Activated T-cell treated with anti-CD3 and anti-CD28 coated beads for 48 hours (primary cell): ENCODE results near the gene ATAD1.
A peak's percentile ranks its signal among the peaks of the same experiment; 100 is the strongest.
"Not testable (repeated sequence)": the region's sequence is repeated elsewhere in the genome, so short reads cannot be mapped to it uniquely, and the experiment has no call there.

ENCODE experiments used
- DNase-seq: peaks from one replicate; pipeline ENCODE4 v3.0.0-alpha.2; 2020; ENCODE audit warnings: low read depth

ATAD1 gene

DNA sequence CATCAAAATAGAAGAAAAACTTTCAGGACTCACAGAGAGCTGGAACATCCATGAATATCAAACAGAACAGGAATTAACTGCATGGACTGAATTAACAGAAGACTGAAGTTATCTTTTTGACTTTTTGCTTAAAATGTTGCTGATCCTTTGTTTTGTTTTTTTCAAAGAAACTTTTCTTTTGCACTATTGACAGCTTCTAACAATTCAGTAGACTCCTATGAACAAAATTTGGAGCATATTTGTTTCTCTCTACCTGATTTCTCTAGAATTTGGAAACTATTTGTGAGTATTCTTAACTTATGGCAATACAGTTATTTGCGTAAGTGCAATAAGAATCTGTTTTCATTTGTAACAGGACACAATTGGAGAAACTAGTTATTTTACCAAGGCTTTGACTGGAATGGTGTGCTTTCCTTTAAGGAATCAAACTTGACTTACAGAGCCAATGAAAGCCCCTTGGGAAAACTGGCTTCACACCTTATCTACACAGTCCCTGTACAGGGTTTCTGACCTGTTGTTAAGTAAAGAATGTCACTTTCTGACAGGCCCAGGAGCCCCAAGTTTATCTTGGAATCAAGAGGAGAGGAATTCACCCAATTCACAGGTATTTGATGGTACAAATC is 16.1 kb downstream of the ATAD1 start:
- DNase-seq: not testable (repeated sequence)

DNA sequence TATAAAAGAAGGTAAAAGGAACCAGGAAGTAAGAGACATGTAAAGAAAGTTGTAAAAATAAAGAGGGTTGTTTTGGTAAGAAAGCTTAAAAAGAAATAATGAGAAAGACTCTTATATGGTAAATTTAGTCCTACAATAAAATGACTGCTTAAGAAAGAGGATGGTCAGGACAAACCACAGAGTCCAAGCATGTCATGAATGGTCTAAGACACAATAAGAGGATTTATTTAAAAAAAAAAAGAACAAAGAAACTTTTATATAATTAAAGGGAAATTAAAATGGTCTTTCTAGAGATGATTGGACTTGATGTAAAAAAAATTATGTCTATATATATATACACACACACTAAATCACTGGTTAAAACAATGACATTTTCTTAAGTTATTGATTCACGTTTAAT is 18.2 kb downstream of the ATAD1 start:
- DNase-seq: no peak

DNA sequence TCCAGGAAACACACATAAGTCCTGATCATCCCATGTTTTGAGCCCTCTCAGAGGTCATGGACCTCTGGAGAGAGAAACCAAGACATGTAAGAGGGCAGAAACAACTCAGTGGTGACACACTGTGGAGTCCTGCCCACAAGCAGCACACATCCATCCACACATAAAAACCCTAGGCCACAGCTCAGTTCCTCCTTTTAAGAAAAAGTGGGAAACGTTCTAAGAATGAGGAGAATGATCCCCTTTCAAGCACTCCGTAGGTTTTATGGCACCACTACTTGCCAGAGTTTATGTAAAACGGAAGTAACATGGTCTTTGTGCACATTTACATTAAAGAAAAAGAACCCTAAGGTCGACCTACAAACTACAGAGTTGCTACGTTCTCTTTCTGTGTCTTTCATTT is 19.9 kb downstream of the ATAD1 start:
- no peak for DNase-seq

DNA sequence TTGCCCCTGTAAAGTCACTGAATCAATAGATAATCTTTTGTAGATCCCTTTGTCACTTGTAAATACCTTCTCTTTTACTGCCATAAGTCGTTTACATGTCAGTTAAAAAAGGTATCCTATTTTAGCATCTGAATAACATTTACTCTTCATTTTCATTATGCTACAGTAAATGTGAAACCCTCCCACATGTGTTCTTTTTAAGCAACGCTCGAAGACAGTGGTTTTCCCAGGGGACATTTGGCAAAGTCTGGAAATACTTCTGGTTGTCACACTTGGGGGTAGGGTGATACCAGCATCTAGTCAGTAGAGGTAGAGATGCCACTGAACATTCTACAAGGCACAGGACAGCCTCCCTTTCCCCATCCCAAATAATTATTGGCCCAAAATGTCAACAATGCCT is 23.7 kb downstream of the ATAD1 start:
- DNase-seq: no peak

DNA sequence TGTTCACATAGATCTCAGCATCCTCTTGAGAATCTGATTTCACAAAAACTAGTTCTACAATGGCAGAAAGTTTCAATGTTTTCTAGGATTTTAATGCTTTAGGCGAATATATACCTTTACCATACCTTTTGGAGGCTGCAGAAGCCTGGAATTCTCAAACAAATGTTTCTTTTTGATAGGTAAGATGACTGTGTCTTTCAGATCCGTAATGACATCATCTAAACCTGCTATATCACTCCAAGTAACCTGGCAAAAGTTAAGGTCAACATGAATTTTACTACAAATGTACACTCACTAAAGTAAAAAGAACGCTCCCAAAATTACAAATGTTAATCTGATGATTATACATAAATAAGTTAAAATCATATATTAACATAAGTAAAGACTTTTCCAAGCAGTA is 27.8 kb downstream of the ATAD1 start:
- DNase-seq: no peak

DNA sequence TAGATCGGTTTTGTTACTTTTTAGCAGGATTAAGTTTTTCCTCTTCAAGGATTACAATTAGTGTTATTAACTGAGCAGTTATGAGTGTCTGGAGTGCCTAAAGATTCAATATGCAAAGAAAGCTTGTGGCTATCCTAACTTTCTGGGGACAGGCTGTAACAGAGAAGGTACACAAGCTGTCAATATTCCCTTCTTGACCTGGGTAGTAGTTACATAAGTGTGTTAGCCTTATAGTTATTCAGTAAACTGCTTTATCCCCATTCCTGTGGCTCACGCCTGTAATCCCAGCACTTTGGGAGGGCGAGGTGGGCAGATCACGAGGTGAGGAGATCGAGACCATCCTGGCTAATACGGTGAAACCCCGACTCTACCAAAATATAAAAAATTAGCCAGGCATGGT is 31.6 kb downstream of the ATAD1 start:
- DNase-seq: no peak

DNA sequence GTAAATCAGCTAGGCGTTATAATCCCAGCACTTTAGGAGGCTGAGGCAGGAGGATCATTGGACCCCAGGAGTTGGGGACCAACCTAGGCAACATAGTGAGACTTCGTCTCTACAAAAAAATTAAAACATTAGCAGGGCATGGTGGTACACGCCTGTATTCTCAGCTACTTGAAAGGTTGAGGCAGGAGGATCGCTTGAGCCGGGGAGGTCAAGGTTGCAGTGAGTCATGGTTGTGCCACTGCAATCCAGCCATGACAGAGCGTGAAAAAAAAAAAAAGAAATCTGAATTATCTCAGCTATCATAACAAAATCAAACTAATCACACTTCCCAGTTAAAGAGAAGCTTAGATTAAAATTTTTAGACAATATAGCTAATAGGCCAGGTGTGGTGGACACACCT is 35.3 kb downstream of the ATAD1 start:
- DNase-seq: no peak

DNA sequence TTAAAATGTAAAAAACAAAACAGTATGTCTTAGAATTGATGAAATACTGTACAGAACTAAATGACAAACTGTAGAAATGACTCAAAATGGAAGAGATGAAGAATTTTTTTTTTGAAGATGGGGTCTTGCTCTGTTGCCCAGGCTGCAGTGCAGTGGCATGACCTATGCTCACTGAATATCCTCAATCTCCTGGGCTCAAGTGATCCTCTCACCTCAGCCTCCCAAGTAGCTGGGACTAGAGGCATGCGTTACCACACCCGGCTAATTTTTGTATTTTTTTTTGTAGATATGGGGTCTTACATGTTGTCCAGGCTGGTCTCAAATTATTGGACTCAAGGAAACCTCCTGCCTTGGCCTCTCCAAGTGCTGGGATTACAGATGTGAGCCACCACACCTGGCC is 36.5 kb downstream of the ATAD1 start:
- no peak for DNase-seq

DNA sequence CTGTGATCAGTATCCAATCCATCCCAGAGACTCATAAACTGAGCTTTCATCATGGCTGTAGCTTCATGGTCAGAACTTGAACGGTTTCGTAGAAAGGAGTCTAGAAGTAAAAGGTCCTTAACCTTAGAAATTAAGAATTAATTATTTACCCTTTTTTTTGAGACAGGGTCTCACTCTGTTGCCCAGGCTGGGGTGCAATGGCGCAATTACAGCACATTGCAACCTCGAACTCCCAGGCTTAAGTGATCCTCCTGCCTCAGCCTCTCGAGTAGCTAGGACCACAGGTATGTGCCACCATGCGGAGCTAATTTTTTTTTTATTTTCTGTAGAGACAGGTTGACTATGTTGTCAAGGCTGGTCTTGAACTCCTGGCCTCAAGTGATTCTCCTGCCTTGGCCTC is 41.7 kb downstream of the ATAD1 start:
- no peak for DNase-seq

DNA sequence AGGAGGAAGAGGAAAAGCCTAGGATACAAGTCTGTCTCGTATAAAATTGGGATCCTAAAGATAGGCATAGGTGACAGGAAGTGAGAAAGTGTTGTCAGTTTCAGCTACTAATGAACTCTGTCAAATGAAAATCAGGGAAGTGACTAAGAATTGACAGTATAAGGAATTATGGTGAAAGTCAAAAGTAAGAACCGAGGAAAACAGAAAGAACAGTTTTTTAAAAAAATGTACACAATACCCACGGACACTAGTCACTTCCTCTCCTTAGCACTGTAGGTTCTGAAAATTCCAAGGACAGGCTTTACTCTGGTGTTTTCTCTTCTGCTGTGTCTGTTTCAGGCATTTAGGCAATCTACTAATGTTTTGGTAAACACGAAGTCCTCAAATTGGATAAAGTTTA is 42.3 kb downstream of the ATAD1 start:
- DNase-seq: no peak

DNA sequence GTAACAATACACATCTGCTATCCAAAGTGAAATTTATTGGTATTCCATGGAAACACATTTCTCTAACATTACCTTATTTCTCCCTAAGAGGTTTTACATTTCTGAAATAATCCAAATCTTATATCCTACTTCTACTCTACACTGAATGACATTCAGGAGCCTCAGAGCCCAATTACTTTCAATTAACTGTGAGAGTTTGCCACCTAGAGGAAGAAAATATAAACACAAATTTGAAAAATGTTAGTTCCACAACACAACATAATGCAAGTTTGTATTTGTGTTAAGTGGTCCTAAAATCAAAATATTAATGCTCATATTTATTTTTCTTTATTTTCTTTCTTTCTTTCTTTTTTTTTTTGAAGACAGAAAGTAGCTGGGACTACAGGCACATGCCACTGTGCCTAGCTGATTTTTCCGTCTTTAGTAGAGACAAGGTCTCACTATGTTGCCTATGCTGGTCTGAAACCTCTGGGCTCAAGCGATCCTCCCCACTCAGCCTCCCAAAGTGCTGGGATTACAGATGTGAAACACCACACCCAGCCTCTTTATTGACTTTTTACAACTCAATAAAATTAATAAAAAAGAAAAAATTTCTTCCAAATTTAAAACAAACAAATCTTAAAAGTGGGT is 46.0 kb downstream of the ATAD1 start:
- DNase-seq: no peak

DNA sequence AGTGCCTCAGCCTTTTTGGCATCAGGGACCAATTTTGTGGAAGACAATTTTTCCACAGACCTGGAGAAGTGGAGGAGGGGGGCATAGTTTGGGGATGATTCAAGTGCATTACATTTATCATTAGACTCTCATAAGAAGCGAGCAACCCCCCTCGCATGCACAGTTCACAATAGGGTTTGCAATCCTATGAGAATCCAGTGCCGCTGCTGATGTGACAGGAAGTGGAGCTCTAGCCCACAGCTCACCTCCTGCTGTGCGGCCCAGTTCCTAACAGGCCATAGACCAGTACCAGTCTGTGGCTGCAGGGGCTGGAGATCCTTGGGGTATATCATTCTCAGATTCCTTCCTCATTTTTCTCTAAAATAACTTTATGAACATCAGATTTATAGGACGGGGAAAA is 50.8 kb downstream of the ATAD1 start:
- DNase-seq: no peak

DNA sequence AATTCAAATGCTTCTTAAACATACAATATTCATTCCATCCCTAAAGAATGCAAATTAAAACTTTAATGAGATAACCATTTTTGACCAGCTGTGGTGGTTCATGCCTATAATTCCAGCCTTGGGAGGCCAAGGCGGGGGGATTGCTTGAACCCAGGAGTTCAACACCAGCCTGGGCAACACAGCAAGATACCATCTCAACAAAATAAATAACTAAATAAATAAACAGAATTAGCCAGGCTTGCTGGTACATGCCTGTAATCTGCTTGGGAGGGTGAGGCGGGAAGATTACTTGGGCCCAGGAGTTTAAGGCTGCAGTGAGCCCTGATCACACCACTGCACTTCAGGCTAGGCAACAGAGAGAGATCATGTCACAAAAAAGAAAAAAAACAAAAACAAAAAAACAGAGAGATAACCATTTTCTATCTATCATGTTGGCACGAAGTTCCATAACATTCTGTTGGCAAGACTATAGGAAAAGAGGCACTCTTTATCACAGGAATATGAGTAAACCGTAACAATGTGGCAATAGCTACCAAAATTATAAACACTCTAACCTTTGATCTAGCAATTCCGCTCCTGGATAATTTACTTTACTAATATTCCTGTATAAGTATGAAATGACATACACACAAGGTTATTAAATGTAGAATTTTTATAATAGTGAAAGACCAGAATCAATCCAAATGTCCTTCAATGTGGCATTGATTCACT is 52.2 kb downstream of the ATAD1 start:
- DNase-seq: no peak

DNA sequence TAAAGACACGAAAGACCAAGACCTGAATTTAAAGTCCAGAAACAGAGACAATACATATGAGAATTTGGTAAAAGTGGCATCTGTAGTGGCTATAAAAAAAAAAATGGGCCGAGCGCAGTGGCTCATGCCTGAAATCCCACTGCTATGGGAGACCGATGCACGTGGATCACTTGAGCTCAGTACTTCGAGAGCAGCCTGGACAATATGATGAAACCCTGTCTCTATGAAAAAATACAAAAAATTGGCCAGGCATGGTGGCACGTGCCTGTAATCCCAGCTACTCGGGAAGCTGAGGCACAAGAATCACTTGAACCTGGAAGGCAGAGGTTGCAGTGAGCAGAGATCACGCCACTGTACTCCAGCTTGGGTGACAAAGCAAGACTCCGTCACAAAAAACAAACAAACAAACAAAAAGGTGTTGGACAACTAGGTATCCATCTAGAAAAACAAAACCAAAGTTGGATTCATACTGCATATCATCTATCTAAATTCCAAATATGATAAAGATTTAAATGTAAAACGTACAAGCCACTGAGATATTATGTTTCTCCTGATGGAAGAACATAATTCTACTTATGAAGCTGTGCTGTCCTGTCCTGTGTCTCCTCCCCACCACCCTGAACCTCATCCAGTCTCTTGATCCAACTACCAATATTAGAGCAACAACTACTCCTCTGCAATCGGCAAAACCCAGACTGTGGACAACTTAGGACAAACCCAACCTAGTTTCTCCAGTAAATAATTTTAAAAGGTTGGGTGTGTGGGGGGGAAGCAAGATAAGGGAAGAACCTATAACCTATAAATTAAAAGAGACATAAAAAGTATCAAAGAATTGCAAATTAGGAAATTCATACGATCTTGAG is 53.7 kb downstream of the ATAD1 start:
- no peak for DNase-seq

DNA sequence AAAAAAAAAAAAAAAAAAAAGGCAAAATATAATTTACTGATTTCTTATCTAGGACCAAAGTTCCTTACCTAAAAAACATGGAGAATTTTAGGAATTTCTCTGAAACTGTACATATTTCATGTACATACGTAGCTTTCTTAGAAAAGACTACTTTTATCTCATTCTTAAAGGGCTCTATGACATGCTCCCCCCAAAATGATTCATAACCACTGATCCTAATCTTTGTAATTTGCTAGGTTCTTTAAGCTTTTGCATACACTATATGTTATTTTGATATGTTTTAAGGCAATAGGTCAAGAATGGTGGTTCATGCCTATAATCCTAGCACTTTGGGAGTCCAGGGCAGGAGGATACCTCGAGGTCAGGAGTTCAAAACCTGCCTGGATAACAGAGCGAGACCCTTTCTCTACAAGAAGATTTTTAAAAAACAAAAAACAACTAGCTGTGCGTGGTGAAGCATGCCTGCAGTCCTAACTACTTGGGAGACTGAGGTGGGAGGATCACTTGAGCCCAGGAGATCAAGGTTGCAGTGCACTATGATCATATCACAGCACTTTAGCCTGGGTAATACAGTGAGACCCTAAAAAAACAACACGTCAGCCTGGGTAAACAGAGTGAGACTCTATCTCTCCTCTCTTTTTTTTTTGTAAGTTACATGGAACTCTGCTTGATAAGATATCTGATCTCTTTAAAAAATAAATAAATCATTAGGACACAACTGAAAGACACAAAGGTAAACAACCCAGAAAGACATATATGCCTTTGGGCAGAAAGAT is 54.8 kb downstream of the ATAD1 start:
- DNase-seq: no peak

DNA sequence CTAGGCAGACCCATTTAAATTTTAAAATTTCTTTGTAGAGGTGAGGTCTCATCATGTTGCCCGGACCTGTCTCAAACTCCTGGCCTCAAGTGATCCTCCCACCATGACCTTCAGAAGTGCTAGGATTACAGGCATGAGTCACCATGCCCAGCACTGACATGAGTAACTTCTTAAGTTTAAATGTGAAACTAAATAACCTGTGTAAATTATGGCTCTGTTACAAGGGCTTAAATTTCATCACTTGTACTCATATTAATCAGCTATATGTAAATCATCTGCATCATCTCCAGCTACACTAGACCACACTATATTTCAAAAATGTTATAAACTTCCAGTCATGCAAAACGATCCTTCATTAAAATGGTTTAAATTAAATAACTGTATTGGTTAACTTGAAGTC is 56.1 kb downstream of the ATAD1 start:
- peak; percentile 38 for DNase-seq

DNA sequence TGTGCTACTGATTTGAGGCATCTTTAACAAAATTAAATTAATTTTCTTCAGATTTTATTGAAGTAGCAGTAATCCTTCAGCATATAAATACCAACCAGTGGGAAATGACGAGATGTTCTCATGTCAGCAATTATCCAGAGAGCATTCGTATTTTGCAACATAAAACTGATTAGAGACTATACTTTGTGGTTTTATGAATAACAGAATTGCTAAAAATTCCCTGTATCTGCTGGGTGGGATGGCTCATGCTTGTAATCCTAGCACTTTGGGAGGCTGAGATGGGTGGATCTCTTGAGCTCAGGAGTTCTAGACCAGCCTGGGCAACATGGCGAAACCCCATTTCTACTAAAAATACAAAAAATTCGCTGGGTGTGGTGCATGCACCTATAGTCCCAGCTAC is 56.9 kb downstream of the ATAD1 start:
- DNase-seq: no peak

DNA sequence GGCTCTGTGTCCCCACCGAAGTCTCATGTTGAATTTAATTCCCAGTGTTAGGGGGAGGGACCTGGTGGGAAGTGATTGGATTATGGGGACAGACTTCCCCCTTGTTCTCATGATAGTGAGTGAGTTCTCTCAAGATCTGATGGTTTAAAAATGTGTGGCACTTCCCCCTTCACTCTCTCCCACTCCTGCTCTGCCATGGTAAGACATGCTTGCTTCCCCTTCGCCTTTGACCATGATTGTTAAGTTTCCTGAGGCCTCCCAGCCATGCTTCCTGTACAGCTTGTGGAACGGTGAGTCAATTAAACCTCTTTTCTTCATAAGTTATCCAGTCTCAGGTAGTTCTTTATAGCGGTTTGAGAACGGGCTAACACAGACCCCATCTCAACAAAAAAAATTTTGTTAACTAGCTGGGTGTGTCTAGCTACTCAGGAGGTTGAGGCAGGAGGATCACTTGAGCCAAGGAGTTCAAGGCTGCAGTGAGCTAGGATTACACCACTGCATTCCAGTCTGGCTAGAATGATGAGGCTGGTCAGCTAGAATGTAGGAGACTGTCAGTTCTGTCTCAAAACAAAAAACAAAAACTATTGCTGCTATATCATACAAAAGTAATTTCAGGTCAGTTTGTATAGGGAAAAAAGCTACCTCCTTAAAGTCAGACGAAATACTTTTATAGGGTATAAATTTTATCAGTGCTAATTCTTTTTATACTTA is 57.7 kb downstream of the ATAD1 start:
- no peak for DNase-seq

DNA sequence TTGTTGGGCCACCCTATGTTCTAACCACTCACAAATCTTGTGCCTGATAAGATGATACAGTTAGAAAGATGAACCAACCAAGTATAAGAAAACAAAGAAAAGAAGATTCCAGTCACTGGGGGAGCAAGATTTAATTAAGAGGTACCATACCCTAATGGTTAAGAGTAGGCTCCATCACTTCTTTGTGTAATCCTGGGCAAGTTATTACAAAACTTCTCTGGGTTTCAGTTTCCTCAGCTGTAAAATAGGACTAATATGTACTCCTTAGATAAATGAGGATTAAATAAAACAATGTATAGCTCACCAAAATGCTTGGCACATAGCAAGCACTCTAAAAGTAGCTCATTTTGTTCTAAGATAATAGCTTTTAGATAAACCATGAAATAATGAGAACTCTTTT is 58.5 kb downstream of the ATAD1 start:
- no peak for DNase-seq

DNA sequence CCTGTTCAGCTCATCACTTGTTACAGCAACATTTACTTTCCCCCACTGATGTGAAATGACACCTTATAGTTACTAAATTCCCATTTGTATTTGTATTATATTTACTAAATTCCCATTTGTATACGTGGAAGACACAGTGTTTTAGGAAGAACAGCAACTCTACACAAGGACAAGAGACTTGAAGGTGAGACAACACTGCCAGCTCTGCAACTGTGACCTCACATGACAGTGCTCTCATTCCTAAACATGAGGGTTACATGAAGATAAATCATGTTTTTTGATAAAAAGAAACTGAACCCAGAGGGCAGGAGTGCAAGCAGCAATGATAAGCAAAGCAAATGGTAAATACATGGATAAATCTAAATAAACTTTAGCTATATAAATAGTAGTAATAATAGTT is 60.3 kb downstream of the ATAD1 start:
- no peak for DNase-seq
